GM21526 (cell line): ENCODE data around the gene ACVR1B.

Experiments
- ATAC-seq: cut with Tn5 transposase; IDR thresholded peaks from one replicate; pipeline ENCODE4 v1.9.1; 2021; ENCODE audit warnings: moderate library complexity; ENCODE audit not compliant: unreplicated experiment, low FRiP score

The ACVR1B gene

DNA sequence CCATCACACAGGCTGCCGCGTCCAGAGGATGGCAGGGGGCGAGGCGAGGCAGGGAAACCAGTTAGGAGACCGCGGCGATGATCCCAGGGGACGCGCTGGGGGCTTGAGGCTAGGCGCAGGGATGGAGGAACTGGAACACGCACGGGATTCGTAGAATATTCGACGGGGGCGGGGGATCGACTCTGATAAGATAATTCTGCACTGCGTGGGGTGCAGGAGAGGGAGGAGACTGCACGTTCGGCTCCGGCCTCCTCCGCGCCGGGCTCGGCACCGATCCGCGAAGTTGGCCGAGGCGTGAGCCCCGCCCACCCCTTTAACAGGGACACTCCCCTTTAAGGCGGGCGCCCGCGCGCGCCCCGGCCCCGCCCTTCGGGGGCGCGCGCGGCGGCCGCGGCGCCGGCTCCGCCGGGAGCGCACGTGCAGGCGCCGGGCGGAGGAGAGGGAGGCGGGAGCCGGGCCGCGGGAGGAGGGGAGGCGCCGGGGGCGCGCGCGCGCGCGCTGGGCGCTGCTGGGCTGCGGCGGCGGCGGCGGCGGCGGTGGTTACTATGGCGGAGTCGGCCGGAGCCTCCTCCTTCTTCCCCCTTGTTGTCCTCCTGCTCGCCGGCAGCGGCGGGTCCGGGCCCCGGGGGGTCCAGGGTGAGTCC, at the start of gene ACVR1B:
ACVR1B (plus strand) TSS at position 501 of the 644 bp plus-strand sequence; CDS start at position 546, 45 bp downstream.
- peak; percentile 75 for ATAC-seq

DNA sequence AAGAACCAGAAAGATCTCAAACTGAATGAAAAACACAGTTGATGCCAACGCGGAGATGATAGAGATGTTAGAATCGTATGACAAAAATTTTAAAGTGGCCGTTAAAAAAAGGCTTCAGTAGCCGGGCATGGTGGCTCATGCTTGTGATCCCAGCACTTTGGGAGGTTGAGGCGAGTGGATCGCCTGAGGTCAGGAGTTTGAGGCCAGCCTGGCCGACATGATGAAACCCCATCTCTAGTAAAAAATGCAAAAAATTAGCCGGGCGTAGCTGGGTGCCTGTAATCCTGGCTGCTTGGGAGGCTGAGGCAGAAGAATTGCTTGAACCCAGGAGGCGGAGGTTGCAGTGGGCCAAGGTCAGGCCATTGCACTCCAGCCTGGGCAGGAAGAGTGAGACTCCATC, 49.6 kb upstream of the ACVR1B start:
- no peak for ATAC-seq

DNA sequence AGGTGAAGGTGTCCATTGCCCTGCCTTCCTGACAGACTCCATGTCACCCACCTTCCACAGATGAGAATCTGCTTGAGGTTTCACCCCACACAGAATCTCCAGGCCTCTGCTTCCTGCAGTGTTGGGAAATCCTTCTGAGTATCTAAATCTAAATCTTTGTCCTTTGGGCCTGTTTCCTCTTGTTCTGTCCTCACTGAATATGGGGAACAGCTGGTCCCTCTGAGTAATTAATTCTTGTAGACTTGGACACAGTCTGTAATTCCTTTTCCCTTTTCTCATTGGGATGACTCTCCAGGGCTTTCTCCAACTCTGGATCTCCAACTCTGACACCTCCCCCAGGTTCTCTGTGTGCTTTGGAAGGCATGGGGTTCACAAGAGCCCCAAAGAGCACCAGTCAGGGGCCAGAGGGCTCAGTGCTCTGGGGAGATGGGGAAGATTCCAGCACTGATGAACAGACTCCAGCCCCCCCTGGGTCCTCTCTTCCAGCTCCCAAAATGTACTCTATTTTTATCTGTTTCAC, 46.5 kb upstream of the ACVR1B start:
- ATAC-seq = no peak

DNA sequence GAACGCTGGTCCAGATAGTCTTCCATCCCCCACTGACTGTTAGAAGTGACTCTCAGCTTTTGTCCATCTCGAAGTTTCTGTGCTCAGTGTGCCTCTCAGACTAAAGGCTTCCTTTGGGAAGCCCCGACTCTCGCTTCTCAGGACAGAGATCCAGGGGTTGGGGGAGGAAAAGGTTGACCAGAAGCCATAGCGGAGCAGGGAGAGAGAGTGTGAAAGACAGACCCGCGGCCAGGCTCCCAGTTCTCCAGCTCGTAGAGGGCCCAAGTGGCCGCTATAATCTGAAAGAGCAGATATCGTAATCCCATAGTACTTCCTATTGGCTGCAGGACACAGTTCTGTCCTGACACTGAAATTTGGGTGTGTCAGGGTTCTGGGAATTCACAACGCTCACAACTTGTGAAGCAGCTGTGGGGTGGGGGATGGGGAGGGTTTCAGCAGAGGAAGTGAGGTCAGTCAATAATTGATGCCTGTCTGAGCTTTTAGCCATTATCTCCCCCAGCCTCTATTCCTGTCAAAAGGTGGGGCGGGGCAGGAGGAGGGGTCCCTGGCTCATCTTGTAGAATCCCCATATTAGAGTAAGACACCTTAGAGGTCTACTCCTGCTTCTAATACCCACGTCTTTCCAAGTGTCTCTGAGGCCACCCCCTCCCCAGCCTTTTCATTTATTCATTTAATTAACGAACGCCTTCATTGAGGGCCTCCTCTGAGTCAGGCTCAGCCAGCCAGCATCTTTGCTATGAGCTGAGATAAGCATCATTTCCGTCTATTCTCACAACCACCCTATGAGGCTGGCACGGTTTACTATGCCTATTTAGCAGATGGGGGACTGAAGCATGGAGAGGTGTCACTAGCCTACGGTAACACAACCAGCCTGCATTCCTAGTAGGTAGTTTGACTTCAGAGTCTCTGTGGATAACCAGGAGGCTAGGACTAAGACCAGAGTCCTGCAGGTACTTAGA, 45.7 kb upstream of the ACVR1B start:
- no peak for ATAC-seq

GRCh38 chr12:51906430-51907082, 44.9 kb upstream of the ACVR1B start:
- no peak for ATAC-seq

DNA sequence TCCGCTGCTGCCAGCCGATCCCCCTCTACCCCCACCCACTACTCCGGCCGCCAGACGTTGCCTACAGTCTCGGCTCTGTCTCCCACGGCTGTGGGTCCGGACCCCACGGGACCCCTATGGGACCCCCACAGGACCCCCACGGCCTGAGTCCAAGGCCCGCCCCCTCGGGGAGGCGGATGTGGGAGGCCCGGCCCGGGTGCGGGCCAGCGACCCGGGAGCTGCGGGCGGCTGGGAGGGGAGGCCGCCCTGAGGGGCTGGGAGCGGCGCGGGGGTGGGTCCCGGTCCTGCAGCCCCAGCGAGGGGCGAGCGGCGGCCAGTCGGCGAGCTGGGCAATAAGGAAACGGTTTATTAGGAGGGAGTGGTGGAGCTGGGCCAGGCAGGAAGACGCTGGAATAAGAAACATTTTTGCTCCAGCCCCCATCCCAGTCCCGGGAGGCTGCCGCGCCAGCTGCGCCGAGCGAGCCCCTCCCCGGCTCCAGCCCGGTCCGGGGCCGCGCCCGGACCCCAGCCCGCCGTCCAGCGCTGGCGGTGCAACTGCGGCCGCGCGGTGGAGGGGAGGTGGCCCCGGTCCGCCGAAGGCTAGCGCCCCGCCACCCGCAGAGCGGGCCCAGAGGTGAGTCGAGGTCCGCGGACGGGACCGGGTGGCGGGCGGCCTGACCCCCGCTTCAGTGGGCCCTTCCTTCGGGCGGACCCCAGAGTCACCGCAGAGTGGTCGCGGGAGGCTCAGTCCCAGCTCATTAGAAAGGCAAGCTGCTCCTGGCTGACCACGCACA, 44.2 kb upstream of the ACVR1B start, which contains the start of gene ACVRL1:
ACVRL1 (plus strand) TSS at position 422 of the 773 bp plus-strand sequence. CDS start 4,971 bp downstream, outside the sequence.
- ATAC-seq = no peak

DNA sequence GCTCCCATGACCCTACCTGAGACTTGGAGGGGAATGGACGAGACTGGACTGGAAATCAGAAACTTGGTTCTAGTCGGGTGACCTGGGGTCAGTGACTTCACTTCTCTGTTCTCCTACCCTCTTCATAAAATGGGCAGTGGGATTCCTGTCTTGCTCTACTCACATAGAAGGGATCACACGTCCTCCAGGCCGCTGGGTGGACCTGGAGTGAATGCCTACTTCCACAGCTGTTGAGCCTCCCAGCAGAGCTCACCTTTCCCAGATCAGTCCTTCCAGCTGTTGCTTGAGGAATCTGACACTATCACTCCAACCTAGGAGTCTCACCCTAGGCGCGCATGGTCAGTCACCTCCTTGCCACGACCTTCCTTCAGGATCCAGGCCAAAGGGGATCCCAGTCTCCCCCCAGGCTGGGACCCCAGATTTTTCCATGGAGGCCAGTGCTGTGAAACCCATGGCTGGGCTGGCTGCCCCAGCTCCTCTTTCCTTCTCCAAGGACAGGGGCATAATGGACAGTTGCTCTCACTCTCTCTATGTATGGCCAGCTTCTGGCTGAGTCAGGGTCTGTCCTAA, 43.6 kb upstream of the ACVR1B start:
- no peak for ATAC-seq

- ATAC-seq = no peak
Measured at GRCh38 chr12:51908876-51909592, 42.5 kb upstream of the ACVR1B start.

GRCh38 chr12:51910168-51910567, 41.3 kb upstream of the ACVR1B start:
- no peak for ATAC-seq

DNA sequence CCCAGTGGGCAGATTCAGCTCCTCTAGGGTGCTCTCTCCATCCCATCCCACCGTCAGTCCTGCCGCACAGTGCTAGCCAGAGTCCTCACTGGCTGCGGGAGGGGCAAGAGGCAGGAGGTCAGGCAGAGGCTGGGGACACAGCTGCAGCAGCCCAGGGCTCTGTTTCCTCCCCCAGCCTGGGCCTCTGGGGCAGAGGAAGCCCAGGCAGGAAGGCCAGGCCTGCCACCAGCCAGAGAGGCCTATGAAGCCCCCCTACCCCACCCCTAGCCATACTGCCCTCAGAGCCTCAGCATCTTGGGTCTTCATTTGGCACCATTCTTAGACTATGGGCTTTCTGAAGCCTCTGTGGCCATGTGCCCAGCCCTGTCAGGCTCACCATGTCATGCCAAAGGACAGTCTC, 40.8 kb upstream of the ACVR1B start:
- no peak for ATAC-seq

DNA sequence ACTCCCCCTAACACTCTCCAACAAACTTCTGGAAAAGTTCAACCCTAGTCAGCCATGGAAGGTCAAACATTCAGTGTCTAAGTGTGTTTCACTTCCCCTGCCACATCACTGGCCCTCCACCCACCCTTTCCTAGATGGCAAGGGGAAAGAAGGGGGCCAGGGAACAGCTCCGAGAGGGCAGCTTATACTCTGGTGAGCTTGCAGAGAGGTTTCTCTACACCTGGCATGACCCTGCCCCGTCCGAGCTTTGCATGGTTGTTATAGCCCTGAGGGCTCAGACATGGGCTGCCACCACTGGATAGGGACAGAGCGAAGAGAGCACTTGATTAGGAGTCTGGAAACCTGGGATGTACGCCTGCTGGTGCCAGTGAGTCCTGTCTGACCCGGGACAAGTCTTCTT, 40.2 kb upstream of the ACVR1B start:
- ATAC-seq = no peak

- ATAC-seq = no peak
Measured at GRCh38 chr12:51911788-51912711, 39.4 kb upstream of the ACVR1B start.

GRCh38 chr12:51913071-51914033, 38.1 kb upstream of the ACVR1B start:
- no peak for ATAC-seq

GRCh38 chr12:51914034-51914923, 37.2 kb upstream of the ACVR1B start:
- no peak for ATAC-seq

- ATAC-seq = no peak
Measured at GRCh38 chr12:51915003-51915625, 36.4 kb upstream of the ACVR1B start.

GRCh38 chr12:51915951-51916350, 35.5 kb upstream of the ACVR1B start:
- no peak for ATAC-seq
